K562 (cell line): Measurements from ENCODE around the gene NHS.

ENCODE experiments used
- KHSRP ChIP-seq: fragments of 450-650 bp; IDR thresholded peaks from 2 replicates; pipeline ENCODE4 v1.6.1; 2017
- POLR2A ChIP-seq: fragments of 450-650 bp; conservative IDR thresholded peaks from 2 replicates; pipeline ENCODE4 v1.6.1; 2016
- RBM34 ChIP-seq: fragments of 200-400 bp; formaldehyde crosslinking; IDR thresholded peaks from 2 replicates; pipeline ENCODE4 v1.6.1; 2018; ENCODE audit warnings: low read length, borderline replicate concordance; ENCODE audit not compliant: insufficient read depth
- TF ChIP-seq, protein P1 (sequence below): sonication (generic); formaldehyde crosslinking; IDR thresholded peaks from 2 replicates; pipeline ENCODE4 v1.9.0; 2022; ENCODE audit warnings: mild to moderate bottlenecking, missing genetic modification reagents

DNA sequence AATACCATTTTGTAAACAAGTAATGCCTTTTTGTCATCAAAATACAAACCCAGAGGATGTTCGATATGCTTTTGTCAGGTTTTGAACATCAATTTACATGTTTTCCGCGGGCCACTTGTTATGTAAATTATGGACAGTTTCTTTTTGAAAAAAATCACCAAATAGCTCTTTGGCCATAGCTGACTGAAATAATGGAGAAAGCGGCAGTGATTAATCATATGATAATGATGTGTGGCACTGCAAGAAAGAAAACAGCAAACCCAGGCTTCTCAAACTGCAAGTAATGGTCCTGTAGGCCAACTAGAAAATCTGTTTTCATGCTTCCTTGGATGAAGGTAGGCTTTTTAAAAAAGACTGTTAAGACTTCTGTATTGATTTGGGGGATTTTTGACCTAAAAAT lies 346.7 kb downstream of the NHS start:
- no peak for TF ChIP-seq KHSRP
- TF ChIP-seq, protein P1, sequence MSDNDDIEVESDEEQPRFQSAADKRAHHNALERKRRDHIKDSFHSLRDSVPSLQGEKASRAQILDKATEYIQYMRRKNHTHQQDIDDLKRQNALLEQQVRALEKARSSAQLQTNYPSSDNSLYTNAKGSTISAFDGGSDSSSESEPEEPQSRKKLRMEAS (CRISPR knock-in tag): no peak
- no peak for TF ChIP-seq POLR2A
- TF ChIP-seq RBM34: no peak
